ENCODE data around the gene BHMT2. TPM values are rescaled to one million over a fixed set of nuclear protein-coding genes. Genes with fewer than 3 reads are reported as not detected.

The BHMT2 gene
- polyA plus RNA-seq = 10 to 100 TPM in 2 of 3 donors, 1 to 10 TPM in 1; 2.1 to 21.7 (median 18.6) TPM

- WGBS, 3 donors = 25 to 30% (median 26%) methylated on average over 68 to 79 of the region's 79 CpGs
- H3K27ac ChIP-seq (ENCODE audit: low read depth, low read length) = peak within 1 kb of the TSS; percentile 23
Observed at GRCh38 chr5:79069488-79070349, at the start of gene BHMT2, which contains the start of gene DMGDH. Gene BHMT2 (plus strand): TSS chr5:79069767. CDS start chr5:79069783, 16 bp downstream. Gene DMGDH (minus strand): TSS chr5:79069674. CDS start chr5:79069620, 54 bp downstream.

- no peak overlapping the region for H3K27ac ChIP-seq (ENCODE audit: low read depth, low read length)
- 13 to 15% (median 15%) methylated on average over 14 of the region's 14 CpGs for WGBS, 3 donors
Observed at GRCh38 chr5:79020861-79021561, 48.6 kb upstream of the BHMT2 start.

- WGBS, 3 donors = 41 to 56% (median 49%) methylated on average over 4 of the region's 4 CpGs
- H3K27ac ChIP-seq (ENCODE audit: low read depth, low read length) = no peak overlapping the region
Observed at GRCh38 chr5:79021753-79022152, 47.8 kb upstream of the BHMT2 start.

GRCh38 chr5:79022771-79023170, 46.8 kb upstream of the BHMT2 start:
- no peak overlapping the region for H3K27ac ChIP-seq (ENCODE audit: low read depth, low read length)

GRCh38 chr5:79023348-79023747, 46.2 kb upstream of the BHMT2 start:
- WGBS, 3 donors = 85 to 94% (median 91%) methylated on average over 1 of the region's 1 CpG

More at GRCh38 chr5:79022771-79023170, 46.8 kb upstream of the BHMT2 start:
- 87 to 93% (median 90%) methylated on average over 2 of the region's 2 CpGs for WGBS, 3 donors

GRCh38 chr5:79023947-79024346, 45.6 kb upstream of the BHMT2 start:
- 88 to 99% (median 91%) methylated on average over 1 of the region's 1 CpG for WGBS, 3 donors
- no peak overlapping the region for H3K27ac ChIP-seq (ENCODE audit: low read depth, low read length)

More at GRCh38 chr5:79023348-79023747, 46.2 kb upstream of the BHMT2 start:
- H3K27ac ChIP-seq (ENCODE audit: low read depth, low read length) = no peak overlapping the region

GRCh38 chr5:79025054-79025472, 44.5 kb upstream of the BHMT2 start:
- WGBS, 3 donors = 5 to 11% (median 10%) methylated on average over 13 of the region's 13 CpGs
- H3K27ac ChIP-seq (ENCODE audit: low read depth, low read length) = no peak overlapping the region

- WGBS, 3 donors = 73 to 92% (median 87%) methylated on average over 11 of the region's 11 CpGs
- no peak overlapping the region for H3K27ac ChIP-seq (ENCODE audit: low read depth, low read length)
Observed at GRCh38 chr5:79030663-79031484, 38.7 kb upstream of the BHMT2 start.

- no peak overlapping the region for H3K27ac ChIP-seq (ENCODE audit: low read depth, low read length)
- WGBS, 3 donors = 91 to 97% (median 96%) methylated on average over 1 of the region's 1 CpG
Observed at GRCh38 chr5:79031485-79031867, 38.1 kb upstream of the BHMT2 start.

- H3K27ac ChIP-seq (ENCODE audit: low read depth, low read length) = no peak overlapping the region
- 93 to 94% (median 93%) methylated on average over 10 of the region's 10 CpGs for WGBS, 3 donors
Observed at GRCh38 chr5:79032031-79032695, 37.4 kb upstream of the BHMT2 start.

GRCh38 chr5:79032782-79033181, 36.8 kb upstream of the BHMT2 start:
- no peak overlapping the region for H3K27ac ChIP-seq (ENCODE audit: low read depth, low read length)
- WGBS, 3 donors = 93 to 96% (median 94%) methylated on average over 5 of the region's 5 CpGs

- WGBS, 3 donors = 84 to 94% (median 87%) methylated on average over 3 of the region's 3 CpGs
- no peak overlapping the region for H3K27ac ChIP-seq (ENCODE audit: low read depth, low read length)
Observed at GRCh38 chr5:79035237-79035636, 34.3 kb upstream of the BHMT2 start.

- H3K27ac ChIP-seq (ENCODE audit: low read depth, low read length) = no peak overlapping the region
- WGBS, 3 donors = 90 to 96% (median 93%) methylated on average over 2 of the region's 2 CpGs
Observed at GRCh38 chr5:79036769-79037168, 32.8 kb upstream of the BHMT2 start.

GRCh38 chr5:79042188-79042587, 27.4 kb upstream of the BHMT2 start:
- WGBS, 3 donors = 85 to 91% (median 89%) methylated on average over 3 of the region's 3 CpGs
- no peak overlapping the region for H3K27ac ChIP-seq (ENCODE audit: low read depth, low read length)

- no peak overlapping the region for H3K27ac ChIP-seq (ENCODE audit: low read depth, low read length)
- WGBS, 3 donors = 90 to 94% (median 92%) methylated on average over 3 of the region's 3 CpGs
Observed at GRCh38 chr5:79047199-79047598, 22.4 kb upstream of the BHMT2 start.

- no peak overlapping the region for H3K27ac ChIP-seq (ENCODE audit: low read depth, low read length)
Observed at GRCh38 chr5:79048437-79048836, 21.1 kb upstream of the BHMT2 start.

- no peak overlapping the region for H3K27ac ChIP-seq (ENCODE audit: low read depth, low read length)
- WGBS, 3 donors = 74 to 92% (median 76%) methylated on average over 3 of the region's 3 CpGs
Observed at GRCh38 chr5:79050498-79050897, 19.1 kb upstream of the BHMT2 start.

- WGBS, 3 donors = 92 to 98% (median 94%) methylated on average over 4 of the region's 4 CpGs
- no peak overlapping the region for H3K27ac ChIP-seq (ENCODE audit: low read depth, low read length)
Observed at GRCh38 chr5:79053321-79053720, 16.2 kb upstream of the BHMT2 start.

All from adipose tissue (tissue), 3 donors.